MCF 10A (cell line): ENCODE data around the gene MET. TPM values are rescaled to one million over a fixed set of nuclear protein-coding genes. Genes with fewer than 3 reads are reported as not detected.

Source experiments
- BruUV-seq: library from RNA; stranded (reverse); fragments of 400-500 nt; replicated peaks from 2 replicates; lab custom pipeline; 2021; lab: Mats Ljungman, UMichigan
- CTCF ChIA-PET: fragments of 300-600 bp; sonication (Branson Sonifier 250); formaldehyde crosslinking; extraction: SDS; loops from one replicate; lab custom pipeline; 2021; ENCODE audit warnings: antibody characterized with exemption, inconsistent platforms; lab: Yijun Ruan, JAX
- POLR2A ChIA-PET: fragments of 300-600, 350-650 bp; sonication (Branson Sonifier 250); formaldehyde crosslinking; extraction: SDS; loops from one replicate; lab custom pipeline; 2020; ENCODE audit warnings: antibody characterized with exemption, inconsistent platforms; lab: Yijun Ruan, JAX
- DNase-seq: peaks from one replicate; pipeline ENCODE4 v3.0.0-alpha.2; 2018; ENCODE audit not compliant: unreplicated experiment
- H3K27ac Mint-ChIP-seq: one replicate; pipeline ENCODE4 v1.8.0; 2022; ENCODE audit warnings: mild to moderate bottlenecking, low read depth, mixed read lengths; ENCODE audit not compliant: unreplicated experiment
- H3K27me3 Mint-ChIP-seq: one replicate; pipeline ENCODE4 v1.8.0; 2022; ENCODE audit warnings: mixed read lengths; ENCODE audit not compliant: insufficient read depth, unreplicated experiment
- H3K36me3 Mint-ChIP-seq: one replicate; pipeline ENCODE4 v1.8.0; 2022; ENCODE audit warnings: mild to moderate bottlenecking, moderate library complexity, mixed read lengths; ENCODE audit not compliant: insufficient read depth, unreplicated experiment
- H3K4me1 Mint-ChIP-seq: one replicate; pipeline ENCODE4 v1.8.0; 2022; ENCODE audit warnings: mixed read lengths; ENCODE audit not compliant: insufficient read depth, unreplicated experiment
- H3K4me3 Mint-ChIP-seq: one replicate; pipeline ENCODE4 v1.8.0; 2022; ENCODE audit warnings: mild to moderate bottlenecking, moderate library complexity, mixed read lengths; ENCODE audit not compliant: unreplicated experiment
- H3K9me3 Mint-ChIP-seq: one replicate; pipeline ENCODE4 v1.8.0; 2022; ENCODE audit warnings: mixed read lengths; ENCODE audit not compliant: unreplicated experiment
- intact Hi-C: fragments of 100-400 bp; cut with micrococcal nuclease; formaldehyde crosslinking; loops from 2 replicates; pipeline ENCODE4 v1.14.1; 2022
- total RNA-seq: library from RNA; stranded (reverse); gene quantifications from 2 replicates; pipeline ENCODE4 v1.2.3, GENCODE V29; 2022
- TF ChIP-seq, protein P1 (sequence below): fragments of 200-600 bp; IDR thresholded peaks from one replicate; pipeline ENCODE4 v1.8.0; 2022; ENCODE audit warnings: antibody characterized with exemption, mild to moderate bottlenecking; ENCODE audit not compliant: unreplicated experiment

MET gene
- total RNA-seq, 1 experiment from 2014 or later = 129 TPM

DNA sequence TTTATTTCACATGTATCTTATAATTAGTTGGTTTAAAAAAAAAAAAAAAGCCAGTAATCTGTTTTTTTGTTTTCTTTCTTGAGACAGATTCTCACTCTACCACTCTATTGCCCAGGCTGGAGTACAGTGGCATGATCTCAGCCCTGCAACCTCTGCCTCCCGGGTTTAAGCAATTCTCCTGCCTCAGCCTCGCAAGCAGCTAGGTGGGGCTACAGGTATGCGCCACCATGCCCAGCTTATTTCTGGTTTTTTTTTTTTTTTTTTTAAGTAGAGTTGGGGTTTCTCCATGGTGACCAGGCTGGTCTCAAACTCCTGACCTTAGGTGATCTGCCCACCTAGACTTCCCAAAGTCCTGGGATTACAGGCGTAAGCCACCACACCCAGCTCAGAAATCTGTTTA lies 156.3 kb downstream of the MET start:
- TF ChIP-seq, protein P1, sequence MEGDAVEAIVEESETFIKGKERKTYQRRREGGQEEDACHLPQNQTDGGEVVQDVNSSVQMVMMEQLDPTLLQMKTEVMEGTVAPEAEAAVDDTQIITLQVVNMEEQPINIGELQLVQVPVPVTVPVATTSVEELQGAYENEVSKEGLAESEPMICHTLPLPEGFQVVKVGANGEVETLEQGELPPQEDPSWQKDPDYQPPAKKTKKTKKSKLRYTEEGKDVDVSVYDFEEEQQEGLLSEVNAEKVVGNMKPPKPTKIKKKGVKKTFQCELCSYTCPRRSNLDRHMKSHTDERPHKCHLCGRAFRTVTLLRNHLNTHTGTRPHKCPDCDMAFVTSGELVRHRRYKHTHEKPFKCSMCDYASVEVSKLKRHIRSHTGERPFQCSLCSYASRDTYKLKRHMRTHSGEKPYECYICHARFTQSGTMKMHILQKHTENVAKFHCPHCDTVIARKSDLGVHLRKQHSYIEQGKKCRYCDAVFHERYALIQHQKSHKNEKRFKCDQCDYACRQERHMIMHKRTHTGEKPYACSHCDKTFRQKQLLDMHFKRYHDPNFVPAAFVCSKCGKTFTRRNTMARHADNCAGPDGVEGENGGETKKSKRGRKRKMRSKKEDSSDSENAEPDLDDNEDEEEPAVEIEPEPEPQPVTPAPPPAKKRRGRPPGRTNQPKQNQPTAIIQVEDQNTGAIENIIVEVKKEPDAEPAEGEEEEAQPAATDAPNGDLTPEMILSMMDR = no peak
- no peak for DNase-seq

DNA sequence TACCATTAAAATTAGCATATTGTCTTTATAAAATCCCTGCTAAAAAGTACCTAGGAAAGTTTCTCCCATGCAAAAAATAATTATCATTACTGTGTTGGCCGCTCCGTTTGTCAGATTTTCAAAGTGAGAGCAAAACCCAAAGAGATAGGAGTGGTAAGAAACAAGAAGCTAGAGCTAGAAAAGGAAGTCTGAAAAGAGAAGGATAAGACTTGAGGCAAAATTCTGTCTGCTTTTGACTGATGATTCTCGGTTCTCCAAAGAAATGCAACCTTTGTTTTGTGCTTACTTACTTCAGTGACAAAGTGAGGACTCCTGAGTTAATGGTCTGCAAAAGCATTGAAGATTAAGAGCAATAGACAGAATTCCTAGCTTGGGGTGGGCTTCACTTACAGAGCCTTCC lies 157.0 kb downstream of the MET start:
- TF ChIP-seq, protein P1 = no peak
- peaks cover 6% of the 10 kb centered on the region for H3K9me3 Mint-ChIP-seq
- intact Hi-C loops = no loop called here
- H3K36me3 Mint-ChIP-seq = no peaks in the 10 kb centered on the region
- no peak overlapping the region for H3K4me3 Mint-ChIP-seq
- no peak for DNase-seq
- H3K4me1 Mint-ChIP-seq = no peaks in the 10 kb centered on the region
- ChIA-PET CTCF (no interaction called here), POLR2A (interaction anchor here (0.7 kb wide), 1 partner anchor 70 kb away, joined by 3 read pairs; no protein-coding TSS in a partner anchor)
- no peak overlapping the region for H3K27ac Mint-ChIP-seq
- no TSS peak for BruUV-seq
- no peaks in the 10 kb centered on the region for H3K27me3 Mint-ChIP-seq

More for the DNA sequence above, 156.3 kb downstream of the MET start:
- CTCF ChIA-PET = interaction anchor here (0.6 kb wide), 1 partner anchor 230 kb away, joined by 3 read pairs; no protein-coding TSS in a partner anchor
- POLR2A ChIA-PET = interaction anchor here (0.7 kb wide), 1 partner anchor 71 kb away, joined by 3 read pairs; no protein-coding TSS in a partner anchor
- Mint-ChIP-seq H3K9me3 (peaks cover 7% of the 10 kb centered on the region), H3K27ac (no peak overlapping the region), H3K36me3 (no peaks in the 10 kb centered on the region), H3K27me3 (no peaks in the 10 kb centered on the region), H3K4me1 (no peaks in the 10 kb centered on the region), H3K4me3 (no peak overlapping the region)
- no TSS peak for BruUV-seq
- intact Hi-C loops = no loop called here

DNA sequence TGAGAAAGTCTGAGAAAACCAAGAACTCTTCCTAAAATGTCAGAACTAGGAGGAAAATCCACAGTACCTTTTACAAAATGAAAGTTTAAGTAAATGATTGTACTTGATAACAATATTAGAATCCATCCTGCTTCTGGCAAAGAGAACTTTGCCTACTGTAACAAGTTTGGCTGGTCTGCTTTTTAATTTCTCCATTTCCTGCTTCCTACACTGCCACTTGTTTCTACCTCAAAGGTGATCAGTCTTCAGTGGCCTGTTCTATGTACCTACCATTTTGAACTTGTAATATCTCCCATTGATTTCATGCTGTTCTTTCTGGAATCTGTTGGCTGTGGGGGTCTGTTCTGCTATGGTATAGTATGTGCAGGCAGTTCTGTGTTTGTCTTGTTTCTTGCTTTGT lies 157.5 kb downstream of the MET start:
- Mint-ChIP-seq H3K9me3 (peaks cover 1% of the 10 kb centered on the region), H3K27ac (no peak overlapping the region), H3K27me3 (no peaks in the 10 kb centered on the region), H3K36me3 (no peaks in the 10 kb centered on the region), H3K4me3 (no peak overlapping the region), H3K4me1 (no peaks in the 10 kb centered on the region)
- CTCF ChIA-PET = interaction anchor here (0.7 kb wide), 1 partner anchor 158 kb away, joined by 4 read pairs; no protein-coding TSS in a partner anchor
- intact Hi-C loops = no loop called here
- TF ChIP-seq, protein P1 = no peak
- no peak for DNase-seq
- POLR2A ChIA-PET = no interaction called here
- BruUV-seq = no TSS peak

DNA sequence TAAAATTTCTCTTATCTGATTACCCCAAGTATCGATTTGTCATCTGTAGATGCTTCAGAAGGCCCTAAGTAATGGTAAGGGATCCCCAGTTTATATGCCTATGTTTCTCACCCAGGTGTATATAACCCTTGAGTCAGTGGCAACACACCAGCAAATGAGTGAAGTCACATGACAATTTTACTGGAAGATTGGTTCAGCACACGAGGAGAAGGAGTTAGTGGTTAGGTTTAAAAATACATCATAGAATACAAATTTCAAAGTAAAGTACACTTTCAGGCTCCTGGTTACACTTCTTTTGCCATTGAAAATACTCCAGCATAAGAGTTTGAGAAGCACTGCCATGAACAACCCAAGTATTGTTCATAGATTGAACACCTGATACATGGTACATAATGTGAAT lies 160.7 kb downstream of the MET start:
- no peak for DNase-seq
- H3K36me3 Mint-ChIP-seq = no peaks in the 10 kb centered on the region
- TF ChIP-seq, protein P1 = no peak
- no peak overlapping the region for H3K27ac Mint-ChIP-seq
- H3K4me3 Mint-ChIP-seq = no peak overlapping the region
- no TSS peak for BruUV-seq
- H3K9me3 Mint-ChIP-seq = no peaks in the 10 kb centered on the region
- intact Hi-C loops = no loop called here
- no peaks in the 10 kb centered on the region for H3K27me3 Mint-ChIP-seq
- ChIA-PET POLR2A (interaction anchor here (0.7 kb wide), 1 partner anchor 19 kb away, joined by 3 read pairs; no protein-coding TSS in a partner anchor), CTCF (interaction anchor here (1.6 kb wide), 1 partner anchor 241 kb away, joined by 8 read pairs; no protein-coding TSS in a partner anchor)
- H3K4me1 Mint-ChIP-seq = peaks cover 11% of the 10 kb centered on the region
